ENCODE results near the gene CHMP5. TPM values are rescaled to one million over a fixed set of nuclear protein-coding genes. Genes with fewer than 3 reads are reported as not detected.
A peak's percentile ranks its signal among the peaks of the same experiment; 100 is the strongest.

Gene CHMP5
- total RNA-seq, 1 experiment from 2014 or later: 47.6 TPM

GRCh38 chr9:33239921-33240320 is 24.9 kb upstream of the CHMP5 start, which contains the start of gene SPINK4:
Gene SPINK4, plus strand, starts transcription at chr9:33240167. Its CDS starts 42 bp downstream, at chr9:33240209.
- Histone ChIP-seq H3K27ac (ENCODE audit: insufficient read length, low read depth, low read length) (no peak within 1 kb of the TSS), H3K4me2 (ENCODE audit: insufficient read depth, insufficient read length, low read length) (no peak within 1 kb of the TSS), H3K9me3 (ENCODE audit: control insufficient read depth, low read depth, low read length) (no peaks in the 10 kb centered on the region), H2BK12ac (ENCODE audit: insufficient read length, low read depth, low read length) (no peak within 1 kb of the TSS), H2BK20ac (ENCODE audit: low read depth, low read length, poor library complexity, severe bottlenecking) (no peak within 1 kb of the TSS), H3K14ac (ENCODE audit: insufficient read depth, low read length) (no peak within 1 kb of the TSS), H4K91ac (ENCODE audit: insufficient read length, low read depth, low read length) (no peak within 1 kb of the TSS), H3T11ph (ENCODE audit: low read length) (no peak within 1 kb of the TSS), H3K23me2 (ENCODE audit: insufficient read length, low read depth, low read length, poor library complexity, severe bottlenecking) (no peaks in the 10 kb centered on the region), H2BK5ac (ENCODE audit: insufficient read length, low read length) (no peak within 1 kb of the TSS), H3K4me1 (ENCODE audit: insufficient read depth, low read length) (no peaks in the 10 kb centered on the region), H3K56ac (ENCODE audit: insufficient read length, low read depth, low read length) (no peak within 1 kb of the TSS), H2AFZ (ENCODE audit: low read length) (no peak within 1 kb of the TSS), H2BK15ac (ENCODE audit: low read depth, low read length) (no peak within 1 kb of the TSS), H3K23ac (ENCODE audit: insufficient read length, low read depth, low read length) (no peak within 1 kb of the TSS), H3K4ac (ENCODE audit: low read depth, low read length) (no peak within 1 kb of the TSS), H3K9ac (ENCODE audit: extremely low read depth, insufficient read length, low read length) (no peak within 1 kb of the TSS), H2BK120ac (ENCODE audit: low read depth, low read length, poor library complexity, severe bottlenecking) (no peak within 1 kb of the TSS), H4K5ac (ENCODE audit: insufficient read length, low read depth, low read length) (no peak within 1 kb of the TSS), H3K18ac (ENCODE audit: insufficient read length, low read depth, low read length) (no peak within 1 kb of the TSS), H4K20me1 (ENCODE audit: control insufficient read depth, insufficient read depth, insufficient read length) (no peaks in the 10 kb centered on the region), H4K8ac (replicated peaks; ENCODE audit: insufficient read length, low read depth, low read length) (no peak within 1 kb of the TSS), H3K79me1 (ENCODE audit: insufficient read depth, low read depth, low read length, poor library complexity, severe bottlenecking) (no peaks in the 10 kb centered on the region), H3K79me2 (ENCODE audit: insufficient read depth, low read length) (no peaks in the 10 kb centered on the region; the same call in 1 of the 2 replicates), H3K27me3 (ENCODE audit: insufficient read depth, low read length) (no peaks in the 10 kb centered on the region), H2AK5ac (ENCODE audit: insufficient read length, low read length) (no peak within 1 kb of the TSS)
- H3K27ac Mint-ChIP-seq: peak within 1 kb of the TSS in 2 of 3 experiments; percentile 32 to 49; a peak in 2 of 7 replicates
- H3K27me3 Mint-ChIP-seq (ENCODE audit: low read depth): peaks cover 23% of the 10 kb centered on the region
- no peaks in the 10 kb centered on the region for H3K36me3 Mint-ChIP-seq (ENCODE audit: insufficient read depth in 1 of 3, low read depth in 3 of 3)
- no peak for TF ChIP-seq CTCF (conservative IDR thresholded peaks at IDR 0.05)
- WGBS (ENCODE audit: extremely low coverage, insufficient read length, low lambda C conversion rate): no CpG with 5 or more reads among the region's 7 CpGs
- no peaks in the 10 kb centered on the region for H3K9me3 Mint-ChIP-seq
- DNase-seq: no peak
- H3K4me3 Mint-ChIP-seq: no peak within 1 kb of the TSS; a peak in 1 of 5 replicates
- no peaks in the 10 kb centered on the region; a peak in 1 of 4 replicates for H3K4me1 Mint-ChIP-seq

All from H9 (cell line).